GM21367 (cell line): ENCODE data around the gene SURF1.
A peak's percentile ranks its signal among the peaks of the same experiment; 100 is the strongest.
"Not testable (repeated sequence)": the region's sequence is repeated elsewhere in the genome, so short reads cannot be mapped to it uniquely, and the experiment has no call there.

ENCODE experiments used
- ATAC-seq: cut with Tn5 transposase; IDR thresholded peaks from one replicate; pipeline ENCODE4 v1.9.1; 2021; ENCODE audit not compliant: unreplicated experiment

SURF1 gene

GRCh38 chr9:133346021-133346785 lies 10.1 kb downstream of the SURF1 start:
- ATAC-seq: no peak

DNA sequence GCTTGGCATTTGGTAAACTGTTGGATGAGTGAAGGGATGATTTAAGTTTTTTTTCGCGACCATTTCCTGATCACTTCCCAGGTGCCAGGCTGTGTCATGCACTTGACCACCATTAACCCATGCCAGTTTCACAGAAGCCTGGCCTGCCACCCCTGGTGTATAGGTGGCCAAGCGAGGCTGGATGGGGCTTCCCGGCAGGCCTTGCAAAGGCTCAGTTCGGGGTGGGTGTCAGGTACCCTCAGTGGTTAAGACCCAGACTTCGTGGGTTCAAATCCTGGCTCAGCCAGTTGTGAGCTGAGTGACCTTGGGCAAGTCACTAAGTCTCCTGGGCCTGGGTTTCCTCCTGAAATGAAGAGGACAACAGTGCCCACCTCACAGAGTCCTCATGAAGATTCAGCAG lies 10.7 kb downstream of the SURF1 start:
- no peak for ATAC-seq

DNA sequence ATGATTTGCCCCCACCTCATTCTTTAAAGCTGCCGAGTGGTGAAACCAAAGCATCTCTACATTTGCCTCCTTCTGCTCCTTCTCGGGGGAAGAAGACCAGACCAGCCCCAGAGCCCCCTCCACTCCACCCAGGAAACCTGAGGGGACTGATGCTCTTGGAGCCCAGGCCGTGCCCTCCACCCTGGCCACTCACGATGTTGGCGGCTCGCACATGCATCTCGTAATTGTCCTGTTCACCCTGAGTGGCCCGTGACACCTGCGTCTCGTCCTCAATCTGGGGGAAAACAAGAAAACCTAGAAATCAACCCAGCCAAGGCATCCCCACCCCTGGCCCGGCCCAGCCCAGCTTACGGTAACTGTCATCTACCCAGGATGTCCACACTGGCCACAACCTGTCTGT lies 11.3 kb downstream of the SURF1 start:
- no peak for ATAC-seq

GRCh38 chr9:133344071-133344470 lies 12.2 kb downstream of the SURF1 start:
- no peak for ATAC-seq

DNA sequence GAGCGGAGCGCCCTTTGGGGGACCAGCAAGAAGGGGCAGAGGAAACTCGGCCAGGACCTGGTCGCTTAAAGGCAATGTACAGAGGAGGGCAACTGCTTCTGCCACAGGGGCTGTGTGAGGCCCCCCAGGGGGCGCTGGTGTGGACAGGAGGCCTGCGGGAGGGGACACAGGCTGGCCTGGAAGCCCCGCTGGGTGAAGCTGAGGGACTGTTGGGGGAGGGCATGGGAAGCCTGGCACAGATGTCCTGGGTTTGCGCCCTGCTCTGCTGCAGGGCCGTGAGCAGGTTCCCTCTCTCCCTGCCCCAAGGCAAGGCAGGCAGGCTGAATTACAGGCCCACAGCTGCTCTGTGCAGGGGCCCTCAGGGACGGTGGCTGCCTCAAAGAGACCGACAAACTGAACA lies 13.7 kb downstream of the SURF1 start:
- no peak for ATAC-seq

- ATAC-seq: no peak
Measured at GRCh38 chr9:133342069-133342406, 14.2 kb downstream of the SURF1 start.

- no peak for ATAC-seq
Measured at GRCh38 chr9:133341369-133342068, 14.8 kb downstream of the SURF1 start.

DNA sequence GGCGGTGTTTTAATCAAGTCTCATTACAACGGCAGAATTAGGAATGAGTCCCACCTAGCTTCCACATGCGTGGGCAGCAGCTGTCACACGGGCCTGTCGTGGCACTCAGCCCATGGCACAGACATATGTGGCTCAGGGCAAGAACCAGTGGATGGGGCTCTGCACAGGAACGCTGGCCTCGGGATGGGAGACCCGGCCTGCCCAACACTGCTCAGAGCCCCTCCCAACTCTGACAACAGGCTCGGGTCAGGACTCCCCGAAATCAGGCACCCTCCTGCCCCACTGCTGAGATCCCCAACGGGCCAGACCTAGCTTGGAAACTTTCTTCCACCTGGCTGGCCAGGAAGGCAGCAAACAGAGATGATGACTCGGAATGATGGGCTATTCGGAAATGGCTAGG lies 15.4 kb downstream of the SURF1 start:
- no peak for ATAC-seq

DNA sequence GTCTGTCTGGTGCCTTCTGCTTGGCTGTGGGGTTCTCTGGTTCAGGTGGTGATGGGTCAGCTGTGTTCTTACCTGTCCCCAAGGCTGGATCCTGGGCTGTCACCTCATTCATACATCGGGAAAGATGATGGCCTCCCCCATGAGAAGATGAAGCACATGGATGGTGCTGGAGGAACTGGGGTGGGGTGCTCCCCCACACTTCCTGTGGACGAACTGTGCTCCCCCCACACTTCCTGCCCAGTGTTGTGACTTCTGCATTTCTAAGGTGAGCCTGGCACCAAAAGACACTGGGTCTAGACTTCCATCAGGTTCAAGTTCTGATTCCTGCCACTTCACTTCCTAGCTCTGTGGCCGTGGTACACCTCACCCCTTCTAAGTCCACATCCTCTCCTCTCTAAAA lies 16.0 kb downstream of the SURF1 start:
- no peak for ATAC-seq

GRCh38 chr9:133339641-133340040 lies 16.6 kb downstream of the SURF1 start:
- no peak for ATAC-seq

- peak; percentile 78 for ATAC-seq
Measured at GRCh38 chr9:133335924-133336811, 20.1 kb downstream of the SURF1 start, which contains the start of gene SURF6. SURF6 (minus strand) TSS chr9:133336188; CDS start chr9:133336132, 56 bp downstream.

- ATAC-seq: not testable (repeated sequence)
Measured at GRCh38 chr9:133334888-133335287, 21.4 kb downstream of the SURF1 start.

DNA sequence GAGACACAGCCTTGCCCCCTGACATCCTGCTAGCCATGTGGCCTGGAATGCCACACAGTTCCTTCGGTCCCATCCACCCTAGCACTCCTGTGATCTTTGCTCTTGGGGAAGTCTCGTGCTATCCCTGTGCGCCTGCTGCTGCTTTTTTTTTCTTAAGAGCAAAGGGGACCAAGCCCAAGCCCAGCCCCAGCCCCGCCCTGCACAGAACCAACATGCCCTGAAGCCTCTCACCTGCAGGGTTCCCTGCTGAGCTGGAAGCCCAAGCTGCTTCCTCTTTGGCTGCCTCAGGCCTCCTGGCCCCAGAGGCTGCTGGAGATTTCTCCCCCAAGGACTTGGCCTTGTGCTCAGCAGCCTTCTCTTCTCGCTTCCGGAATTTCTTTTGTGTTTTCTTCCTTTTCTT lies 22.1 kb downstream of the SURF1 start:
- no peak for ATAC-seq

GRCh38 chr9:133333566-133333965 lies 22.7 kb downstream of the SURF1 start:
- no peak for ATAC-seq

DNA sequence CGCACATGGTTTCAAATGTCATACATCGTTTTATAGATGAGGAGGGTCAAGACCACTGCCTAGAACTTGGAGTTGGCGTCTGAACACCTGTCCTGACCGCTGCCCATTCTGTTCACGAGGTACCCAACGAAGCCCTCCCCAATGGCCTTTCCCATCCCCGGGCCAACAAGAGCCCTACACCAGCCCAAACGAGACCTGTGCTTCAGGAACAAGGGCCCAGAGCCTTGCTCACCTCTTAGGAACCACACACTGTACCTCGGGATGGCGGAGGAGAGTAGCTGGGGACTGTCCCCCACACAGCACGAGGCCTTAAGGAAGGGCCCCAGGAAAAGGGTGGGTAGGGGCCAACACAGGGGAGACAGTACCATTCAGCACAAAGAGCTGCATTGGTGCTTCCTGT lies 23.3 kb downstream of the SURF1 start:
- no peak for ATAC-seq

DNA sequence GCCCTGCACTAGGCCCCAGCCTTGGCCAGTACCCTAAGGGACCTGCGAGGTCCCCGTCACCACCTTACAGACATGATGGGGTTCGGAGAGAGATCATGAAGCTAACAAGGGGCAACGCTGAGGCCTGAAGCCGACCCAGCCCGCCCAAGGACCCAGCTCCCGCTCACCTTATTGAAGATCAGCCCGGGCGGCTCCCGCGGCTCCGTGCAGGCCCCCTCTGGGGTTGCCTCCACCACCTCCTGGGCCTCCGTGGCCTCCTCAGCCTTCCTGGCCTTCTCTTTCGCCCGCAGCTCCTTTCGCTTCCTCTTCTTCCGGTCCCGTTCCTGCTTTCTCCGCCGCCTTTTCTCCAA lies 23.9 kb downstream of the SURF1 start:
- ATAC-seq: no peak

GRCh38 chr9:133331641-133332380 lies 24.5 kb downstream of the SURF1 start:
- no peak for ATAC-seq

- ATAC-seq: no peak
Measured at GRCh38 chr9:133331221-133331620, 25.1 kb downstream of the SURF1 start.

DNA sequence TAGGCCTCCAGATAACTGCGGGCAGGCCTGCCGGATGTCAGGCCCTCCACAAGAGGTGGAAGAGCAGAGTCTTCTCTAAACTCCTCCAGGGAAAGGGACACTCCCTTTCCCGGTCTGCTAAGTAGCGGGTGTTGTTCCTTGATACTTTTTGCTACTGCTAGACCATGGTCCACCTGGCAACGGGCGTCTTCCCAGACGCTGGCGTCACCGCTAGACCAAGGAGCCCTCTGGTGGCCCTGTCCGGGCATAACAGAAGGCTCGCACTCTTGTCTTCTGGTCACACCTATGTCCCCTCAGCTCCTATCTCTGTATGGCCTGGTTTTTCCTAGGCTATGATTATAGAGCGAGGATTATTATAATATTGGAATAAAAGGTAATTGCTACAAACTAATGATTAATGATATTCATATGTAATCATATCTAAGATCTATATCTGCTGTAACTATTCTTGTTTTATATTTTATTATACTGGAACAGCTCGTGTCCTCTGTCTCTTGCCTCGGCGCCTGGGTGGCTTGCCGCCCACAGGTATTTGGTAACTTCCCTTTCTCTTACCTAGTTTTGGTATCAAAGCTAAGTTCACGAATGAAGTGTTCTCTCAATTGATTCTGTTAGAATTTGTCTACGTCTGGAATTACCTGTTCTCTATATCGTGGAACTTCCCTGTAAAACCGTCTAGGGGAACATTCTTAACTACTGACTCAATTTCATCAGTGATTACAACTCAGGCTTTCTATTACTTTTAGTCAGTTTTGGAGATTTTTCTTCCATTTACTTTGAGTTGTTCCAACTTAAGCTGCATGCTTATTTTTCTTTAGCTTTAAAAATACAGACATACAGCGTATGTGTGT lies 26.8 kb downstream of the SURF1 start:
- ATAC-seq: not testable (repeated sequence)

DNA sequence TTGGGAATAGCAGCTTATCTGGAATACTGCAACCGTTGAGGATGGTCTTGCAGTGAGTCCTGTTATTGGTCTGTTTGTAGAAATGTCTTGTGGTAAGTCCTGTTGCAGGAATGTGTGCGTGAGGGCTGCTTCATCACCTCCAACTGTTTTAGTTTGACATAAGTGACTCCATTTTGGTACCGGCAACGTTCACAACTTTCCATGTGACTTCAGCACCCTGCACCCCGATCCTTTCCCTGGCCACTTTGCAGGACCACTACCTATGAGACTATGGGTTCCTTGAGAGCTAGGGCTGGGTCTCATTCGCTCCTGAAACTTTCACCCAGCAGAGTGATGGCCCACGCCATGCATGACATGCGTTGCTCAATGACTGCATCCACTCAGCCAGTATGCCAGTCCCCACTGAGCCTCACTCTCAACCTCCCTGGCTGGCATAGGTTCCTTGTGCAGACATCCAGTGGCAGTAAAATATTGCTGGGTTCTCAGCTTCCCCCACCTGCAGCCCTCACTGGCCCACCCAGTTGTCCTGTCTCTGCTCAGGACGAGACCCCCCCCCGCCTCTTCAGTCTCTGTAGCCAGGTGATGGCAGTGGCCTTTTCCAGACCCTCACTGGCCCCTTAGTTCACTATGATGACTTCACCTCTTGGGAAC lies 28.3 kb downstream of the SURF1 start:
- ATAC-seq: no peak
